CD4-positive, CD25-positive, alpha-beta regulatory T cell (primary cell): ENCODE results near the gene TAF11L14. TPM values are rescaled to one million over a fixed set of nuclear protein-coding genes. Genes with fewer than 3 reads are reported as not detected.
"Not testable (repeated sequence)": the region's sequence is repeated elsewhere in the genome, so short reads cannot be mapped to it uniquely, and the experiment has no call there.

Experiments
- ATAC-seq, 2 donors: fragments of 150-1000 bp; cut with Tn5 transposase; one replicate each; pipeline ENCODE4 v1.10.0; 2021; ENCODE audit warnings: low read depth in 2 of 2, moderate number of reproducible peaks in 2 of 2, moderate library complexity in 1 of 2
- DNase-seq, 3 donors: peaks; one replicate each; pipeline versions ENCODE4 v3.0.0 to v3.0.0-alpha.2; 2012 to 2022; ENCODE audit warnings: mixed read lengths in 1 of 3
- H3K27ac ChIP-seq: one replicate; pipeline ENCODE4 v1.7.0; 2013; ENCODE audit warnings: mild to moderate bottlenecking, low read length; ENCODE audit not compliant: insufficient read depth, poor library complexity, severe bottlenecking
- H3K27me3 ChIP-seq: one replicate; pipeline ENCODE4 v1.7.0; 2013; ENCODE audit warnings: low read length; ENCODE audit not compliant: control insufficient read depth, insufficient read depth
- H3K36me3 ChIP-seq: one replicate; pipeline ENCODE4 v1.7.0; 2013; ENCODE audit warnings: mild to moderate bottlenecking, low read length, moderate library complexity; ENCODE audit not compliant: control insufficient read depth, insufficient read depth
- H3K4me1 ChIP-seq: 2 replicates; pipeline ENCODE4 v1.7.0; 2013; ENCODE audit warnings: mild to moderate bottlenecking, low read length; ENCODE audit not compliant: insufficient read depth, control insufficient read depth, poor library complexity, severe bottlenecking
- H3K4me3 ChIP-seq: one replicate; pipeline ENCODE4 v1.7.0; 2013; ENCODE audit warnings: low read depth, mild to moderate bottlenecking, low read length, moderate library complexity
- H3K9me3 ChIP-seq, 2 experiments: 1 replicate in 1 of 2; 2 replicates in 1 of 2; pipeline ENCODE4 v1.7.0; 2013; ENCODE audit warnings: low read length in 2 of 2, mild to moderate bottlenecking in 1 of 2, moderate library complexity in 1 of 2; ENCODE audit not compliant: control insufficient read depth in 2 of 2
- H3K27ac Mint-ChIP-seq, 3 donors: one replicate each; pipeline ENCODE4 v1.8.0; 2020 to 2022; ENCODE audit warnings: mild to moderate bottlenecking in 3 of 3, mixed read lengths in 3 of 3, moderate library complexity in 2 of 3
- H3K27me3 Mint-ChIP-seq: one replicate; pipeline ENCODE4 v1.8.0; 2022; ENCODE audit warnings: mild to moderate bottlenecking, mixed read lengths
- H3K36me3 Mint-ChIP-seq: one replicate; pipeline ENCODE4 v1.8.0; 2020; ENCODE audit warnings: mixed read lengths
- H3K4me1 Mint-ChIP-seq, 4 donors: one replicate each; pipeline ENCODE4 v1.8.0; 2020 to 2022; ENCODE audit warnings: mixed read lengths in 4 of 4, mild to moderate bottlenecking in 1 of 4
- H3K4me3 Mint-ChIP-seq, 4 donors: one replicate each; pipeline ENCODE4 v1.8.0; 2020 to 2022; ENCODE audit warnings: mild to moderate bottlenecking in 4 of 4, mixed read lengths in 4 of 4, moderate library complexity in 3 of 4
- H3K9me3 Mint-ChIP-seq, 7 donors: one replicate each; pipeline ENCODE4 v1.8.0; 2020 to 2022; ENCODE audit warnings: mixed read lengths in 7 of 7, mild to moderate bottlenecking in 3 of 7, moderate library complexity in 2 of 7
- polyA plus RNA-seq, 4 donors: library from polyadenylated mRNA; unstranded; fragments of 300-500 nt; fragmentation: Illumina TruSeq; gene quantifications; one replicate each; pipeline ENCODE4 v1.2.3, GENCODE V29; 2021
- total RNA-seq: library from RNA; stranded (reverse); gene quantifications from one replicate; pipeline ENCODE4 v1.2.3, GENCODE V29; 2022

The TAF11L14 gene
- total and polyA plus RNA-seq, 5 donors from 2014 or later = not detected

DNA sequence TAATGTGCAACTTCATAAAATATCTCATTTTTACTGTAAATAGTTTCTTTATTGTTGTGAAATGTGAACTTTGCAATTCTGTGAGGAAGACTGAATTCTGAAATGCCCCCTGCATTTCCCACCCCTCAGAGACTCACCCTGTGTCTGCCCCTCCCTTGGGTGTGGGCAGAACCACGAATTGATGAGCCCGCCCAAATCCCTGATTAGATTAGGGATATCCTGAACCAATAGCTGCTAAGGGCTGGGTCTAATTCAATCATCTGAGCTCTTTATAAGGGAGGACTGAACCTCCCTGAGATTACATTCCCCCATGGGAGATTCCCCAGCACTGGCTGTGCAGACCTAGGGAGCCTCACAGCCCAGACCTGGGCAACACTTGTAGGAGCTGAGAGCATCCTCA is 24.2 kb upstream of the TAF11L14 start, which contains the start of gene TAF11L12:
TSS of gene TAF11L12 (plus strand) at position 301 of the 400 bp plus-strand sequence.
- not testable (repeated sequence) for ATAC-seq, H3K27me3 Mint-ChIP-seq, H3K27me3 ChIP-seq, H3K27ac Mint-ChIP-seq, H3K4me3 Mint-ChIP-seq, H3K36me3 ChIP-seq, H3K4me1 Mint-ChIP-seq, H3K27ac ChIP-seq, DNase-seq, H3K9me3 ChIP-seq, H3K4me3 ChIP-seq, H3K4me1 ChIP-seq, H3K36me3 Mint-ChIP-seq
- H3K9me3 Mint-ChIP-seq = peaks cover 0 to 16% (median 6%) of the 10 kb centered on the region in 7 donors

DNA sequence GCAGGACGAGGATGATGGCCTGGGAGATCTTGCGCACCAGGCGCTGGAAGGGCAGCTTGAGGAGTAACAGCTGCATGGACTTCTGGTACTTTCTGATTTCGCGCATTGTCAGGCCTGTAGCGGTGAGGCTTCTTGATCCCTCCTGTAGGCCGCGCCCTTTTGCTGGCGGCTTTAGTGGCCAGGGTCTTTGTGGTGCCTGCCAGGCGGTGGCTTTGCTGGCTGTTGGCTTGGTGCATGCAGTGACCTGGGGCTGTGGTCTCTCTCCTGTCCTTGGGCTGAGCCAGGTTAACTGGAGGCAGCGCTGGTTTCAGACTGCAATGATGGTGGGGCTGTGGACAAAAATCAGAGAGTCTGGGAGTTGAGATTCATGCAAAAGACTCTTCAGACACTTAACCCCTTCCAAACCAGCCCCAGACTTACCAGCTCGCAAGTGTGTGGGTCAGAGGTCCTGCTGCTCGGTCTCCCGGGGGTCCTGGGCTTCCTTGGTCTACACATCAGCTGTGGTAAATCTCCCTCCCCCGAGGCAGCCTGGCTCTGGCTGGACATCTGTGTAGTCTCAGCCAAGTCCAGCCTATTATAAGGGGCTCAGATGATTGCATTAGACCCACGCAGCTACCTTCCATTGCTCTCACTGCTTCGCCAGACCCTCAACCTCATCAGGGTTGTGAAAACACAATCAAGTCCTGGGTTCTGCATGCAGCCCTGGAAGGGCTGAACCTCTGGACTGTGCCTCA is 19.2 kb upstream of the TAF11L14 start:
- Histone ChIP-seq H3K9me3 (peaks cover 0 to 4% of the 10 kb centered on the region in 2 experiments), H3K36me3 (no peaks in the 10 kb centered on the region), H3K4me3 (no peak overlapping the region), H3K27me3 (no peaks in the 10 kb centered on the region), H3K27ac (no peak overlapping the region), H3K4me1 (no peaks in the 10 kb centered on the region)
- ATAC-seq (no peak), DNase-seq (no peak)
- no peak overlapping the region for H3K4me3 Mint-ChIP-seq
- peaks cover 0 to 11% (median 4%) of the 10 kb centered on the region in 7 donors for H3K9me3 Mint-ChIP-seq
- no peaks in the 10 kb centered on the region for H3K36me3 Mint-ChIP-seq
- no peak overlapping the region for H3K27ac Mint-ChIP-seq
- no peaks in the 10 kb centered on the region for H3K4me1 Mint-ChIP-seq
- H3K27me3 Mint-ChIP-seq = no peaks in the 10 kb centered on the region

DNA sequence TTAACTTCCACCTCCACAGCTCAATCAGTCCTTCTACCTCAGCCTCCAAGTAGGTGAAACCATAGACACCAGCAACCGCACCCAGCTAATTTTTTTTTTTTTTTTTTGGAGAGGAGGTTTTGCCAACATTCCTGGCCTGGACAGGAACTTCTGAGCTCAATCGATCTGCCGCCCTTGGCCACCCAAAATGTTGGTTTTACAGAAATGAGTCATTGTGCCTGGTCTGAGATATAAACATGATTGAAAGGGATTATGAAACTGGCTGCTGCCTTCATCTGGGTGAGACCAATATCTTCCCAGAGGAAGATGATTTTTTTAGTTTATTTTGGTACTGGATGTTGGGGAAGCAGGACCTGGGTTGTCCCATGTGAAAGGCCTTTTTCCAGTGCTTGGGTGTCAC is 14.9 kb upstream of the TAF11L14 start:
- DNase-seq (no peak), ATAC-seq (no peak)
- Mint-ChIP-seq H3K36me3 (no peaks in the 10 kb centered on the region), H3K27me3 (no peaks in the 10 kb centered on the region), H3K4me1 (no peaks in the 10 kb centered on the region), H3K4me3 (no peak overlapping the region), H3K27ac (no peak overlapping the region), H3K9me3 (peaks cover 0 to 14% (median 2%) of the 10 kb centered on the region in 7 donors)
- H3K4me1 ChIP-seq = no peaks in the 10 kb centered on the region
- no peaks in the 10 kb centered on the region for H3K36me3 ChIP-seq
- H3K4me3 ChIP-seq = no peak overlapping the region
- H3K9me3 ChIP-seq = peaks cover 0 to 8% of the 10 kb centered on the region in 2 experiments
- no peaks in the 10 kb centered on the region for H3K27me3 ChIP-seq
- no peak overlapping the region for H3K27ac ChIP-seq

DNA sequence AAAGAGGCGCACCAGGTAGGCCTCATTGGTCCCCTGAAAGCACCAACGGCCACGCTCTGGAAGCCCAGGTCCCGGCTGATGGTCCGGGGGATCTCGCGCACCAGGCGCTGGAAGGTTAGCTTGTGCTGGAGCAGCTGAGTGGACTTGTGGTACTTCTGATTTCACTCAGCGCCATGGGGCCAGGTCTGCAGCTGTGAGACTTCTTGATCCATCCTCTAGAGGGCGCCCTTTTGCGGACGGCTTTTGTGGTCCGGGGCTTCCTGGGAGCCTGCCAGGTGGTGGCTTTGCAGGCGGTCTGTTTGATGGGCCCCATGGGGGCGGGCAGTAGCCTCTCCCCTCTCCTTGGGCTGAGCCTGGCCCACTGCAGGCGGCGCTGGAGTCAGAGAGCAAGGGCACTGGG is 13.6 kb upstream of the TAF11L14 start:
- Mint-ChIP-seq H3K27ac (no peak overlapping the region), H3K4me3 (no peak overlapping the region), H3K4me1 (no peaks in the 10 kb centered on the region), H3K36me3 (no peaks in the 10 kb centered on the region), H3K9me3 (peaks cover 0 to 13% (median 2%) of the 10 kb centered on the region in 7 donors), H3K27me3 (no peaks in the 10 kb centered on the region)
- no peaks in the 10 kb centered on the region for H3K36me3 ChIP-seq
- H3K27ac ChIP-seq = no peak overlapping the region
- no peaks in the 10 kb centered on the region for H3K27me3 ChIP-seq
- no peaks in the 10 kb centered on the region for H3K4me1 ChIP-seq
- ATAC-seq (no peak), DNase-seq (no peak)
- H3K9me3 ChIP-seq = peaks cover 0 to 5% of the 10 kb centered on the region in 2 experiments
- no peak overlapping the region for H3K4me3 ChIP-seq

DNA sequence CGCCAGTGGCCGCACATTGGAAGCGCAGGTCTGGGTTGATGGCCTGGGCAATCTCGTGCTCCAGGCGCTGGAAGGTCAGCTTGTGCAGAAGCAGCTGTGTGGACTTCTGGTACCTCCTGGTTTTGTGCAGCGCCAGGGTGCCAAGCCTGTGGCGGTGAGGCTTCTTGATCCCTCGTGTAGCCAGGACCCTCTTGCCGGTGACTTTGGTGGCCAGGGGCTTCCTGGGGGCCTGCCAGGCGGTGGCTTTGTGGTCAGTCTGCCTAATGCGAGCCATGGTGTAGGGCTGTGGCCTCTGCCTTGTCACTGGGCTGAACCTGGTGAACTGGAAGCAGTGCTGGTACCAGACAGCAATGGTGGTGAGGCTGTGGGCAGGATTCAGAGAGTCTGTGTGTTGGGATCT is 8.6 kb upstream of the TAF11L14 start:
- no peak for ATAC-seq
- H3K27me3 ChIP-seq = no peaks in the 10 kb centered on the region
- no peak overlapping the region for H3K4me3 ChIP-seq
- H3K9me3 ChIP-seq = peaks cover 0 to under 1% of the 10 kb centered on the region in 2 experiments
- H3K36me3 Mint-ChIP-seq = no peaks in the 10 kb centered on the region
- H3K27ac Mint-ChIP-seq = no peak overlapping the region
- peaks cover 0 to 14% (median 2%) of the 10 kb centered on the region in 7 donors for H3K9me3 Mint-ChIP-seq
- no peak overlapping the region for H3K27ac ChIP-seq
- no peak for DNase-seq
- no peaks in the 10 kb centered on the region for H3K36me3 ChIP-seq
- no peaks in the 10 kb centered on the region for H3K4me1 ChIP-seq
- no peaks in the 10 kb centered on the region for H3K4me1 Mint-ChIP-seq
- H3K4me3 Mint-ChIP-seq = no peak overlapping the region
- H3K27me3 Mint-ChIP-seq = no peaks in the 10 kb centered on the region

DNA sequence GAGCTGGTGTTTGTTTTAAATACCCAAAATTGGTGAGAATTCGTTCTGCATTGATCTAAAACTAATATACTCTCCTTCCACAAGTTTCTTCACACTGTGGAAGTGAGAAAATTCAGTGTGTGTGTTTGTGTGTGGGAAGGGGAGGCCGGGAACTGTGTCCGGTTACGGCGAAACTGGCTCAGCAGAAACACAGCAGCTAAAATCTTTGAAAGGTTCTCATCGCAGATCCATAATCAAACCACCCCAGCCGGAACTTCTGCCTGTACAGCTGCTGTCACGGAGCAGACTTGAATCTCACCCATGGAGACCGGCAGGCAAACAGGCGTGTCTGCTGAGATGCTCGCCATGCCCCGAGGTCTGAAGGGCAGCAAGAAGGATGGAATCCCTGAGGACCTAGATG is 2.5 kb upstream of the TAF11L14 start, which contains the start of gene TAF11L13:
TSS of gene TAF11L13 (plus strand) at position 301 of the 400 bp plus-strand sequence.
- H3K27ac Mint-ChIP-seq, H3K4me3 ChIP-seq, H3K36me3 Mint-ChIP-seq, H3K4me3 Mint-ChIP-seq, H3K27me3 Mint-ChIP-seq, H3K9me3 ChIP-seq, DNase-seq, H3K4me1 ChIP-seq, H3K27me3 ChIP-seq, H3K36me3 ChIP-seq, H3K27ac ChIP-seq, H3K4me1 Mint-ChIP-seq, ATAC-seq: not testable (repeated sequence)
- H3K9me3 Mint-ChIP-seq = peaks cover 0 to 16% (median 10%) of the 10 kb centered on the region in 7 donors

DNA sequence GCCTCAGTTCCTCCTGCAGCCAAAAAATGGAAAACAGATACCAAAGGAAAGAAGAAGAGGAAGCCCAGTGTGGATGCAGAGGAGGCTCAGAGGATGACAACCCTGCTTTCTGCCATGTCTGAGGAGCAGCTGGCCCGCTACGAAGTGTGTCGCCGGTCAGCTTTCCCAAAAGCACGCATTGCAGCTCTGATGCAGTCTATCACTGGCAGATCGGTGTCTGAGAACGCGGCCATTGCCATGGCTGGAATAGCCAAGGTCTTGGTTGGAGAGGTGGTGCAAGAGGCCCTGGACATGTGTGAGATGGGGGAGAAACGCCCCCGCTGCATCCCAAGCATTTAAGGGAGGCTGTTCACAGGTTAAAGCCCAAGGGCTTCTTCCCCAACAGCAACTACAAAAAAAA is 15.0 kb downstream of the TAF11L14 start:
- H3K36me3 ChIP-seq = not testable (repeated sequence)

DNA sequence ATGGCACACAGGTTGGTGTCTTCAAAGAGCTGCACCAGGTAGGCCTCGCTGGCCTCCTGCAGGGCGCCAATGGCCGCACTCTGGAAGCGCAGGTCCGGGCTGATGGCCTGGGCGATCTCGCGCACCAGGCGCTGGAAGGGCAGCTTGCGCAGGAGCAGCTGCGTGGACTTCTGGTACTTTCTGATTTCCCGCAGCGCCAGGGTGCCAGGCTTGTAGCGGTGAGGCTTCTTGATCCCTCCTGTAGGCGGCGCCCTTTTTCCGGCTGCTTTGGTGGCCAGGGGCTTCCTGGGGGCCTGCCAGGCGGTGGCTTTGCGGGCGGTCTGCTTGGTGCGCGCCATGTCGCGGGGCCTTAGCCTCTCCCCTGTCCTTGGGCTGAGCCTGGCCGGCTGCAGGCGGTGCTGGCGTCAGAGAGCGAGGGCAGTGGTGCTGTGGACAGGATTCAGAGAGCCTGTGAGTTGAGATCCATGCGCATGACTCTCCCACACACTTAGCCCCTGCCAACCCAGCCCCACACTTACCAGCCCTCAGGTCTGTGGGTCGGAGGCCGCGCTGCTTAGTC is 21.0 kb downstream of the TAF11L14 start:
- not testable (repeated sequence) for H3K27ac Mint-ChIP-seq, H3K36me3 Mint-ChIP-seq, H3K9me3 ChIP-seq, H3K4me3 Mint-ChIP-seq, H3K36me3 ChIP-seq, H3K27ac ChIP-seq, H3K27me3 ChIP-seq, H3K27me3 Mint-ChIP-seq, DNase-seq, H3K4me3 ChIP-seq, ATAC-seq, H3K4me1 Mint-ChIP-seq, H3K4me1 ChIP-seq
- peaks cover 0 to 14% (median 10%) of the 10 kb centered on the region in 7 donors for H3K9me3 Mint-ChIP-seq

More for the DNA sequence above, 15.0 kb downstream of the TAF11L14 start:
- H3K9me3 Mint-ChIP-seq = peaks cover 0 to 19% (median 4%) of the 10 kb centered on the region in 7 donors
- peak overlapping the region in 1 of 3 donors; percentile 17 for H3K27ac Mint-ChIP-seq
- not testable (repeated sequence) for H3K4me1 Mint-ChIP-seq, H3K36me3 Mint-ChIP-seq, ATAC-seq, H3K27me3 ChIP-seq, H3K4me3 Mint-ChIP-seq, H3K9me3 ChIP-seq, H3K4me3 ChIP-seq, H3K27me3 Mint-ChIP-seq, H3K4me1 ChIP-seq, H3K27ac ChIP-seq, DNase-seq
